GM19023 (cell line): Measurements from ENCODE around the gene LRP11.
"Not testable (repeated sequence)": the region's sequence is repeated elsewhere in the genome, so short reads cannot be mapped to it uniquely, and the experiment has no call there.

ENCODE experiments used
- ATAC-seq: cut with Tn5 transposase; IDR thresholded peaks from one replicate; pipeline ENCODE4 v1.9.1; 2021; ENCODE audit warnings: mild to moderate bottlenecking, moderate library complexity; ENCODE audit not compliant: unreplicated experiment

The LRP11 gene

DNA sequence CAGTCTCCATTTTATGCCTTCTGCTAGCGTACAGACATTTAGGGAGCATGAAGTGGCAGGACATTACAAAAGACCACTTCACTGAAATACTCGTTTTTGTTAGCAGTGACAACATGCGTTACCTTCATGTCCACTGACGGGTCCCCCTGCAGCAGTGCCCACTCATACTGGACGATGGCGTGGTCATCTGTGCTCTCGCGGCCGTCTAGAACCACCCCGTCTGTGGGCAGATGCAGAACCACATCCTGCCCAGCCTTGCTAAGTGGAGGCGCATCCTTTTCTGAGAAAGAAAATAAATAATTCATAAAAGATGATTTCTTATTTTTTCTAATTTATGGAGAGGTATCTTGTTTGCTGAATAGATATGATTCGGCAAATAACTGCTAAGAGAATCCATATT, 11.3 kb downstream of the LRP11 start:
- no peak for ATAC-seq

DNA sequence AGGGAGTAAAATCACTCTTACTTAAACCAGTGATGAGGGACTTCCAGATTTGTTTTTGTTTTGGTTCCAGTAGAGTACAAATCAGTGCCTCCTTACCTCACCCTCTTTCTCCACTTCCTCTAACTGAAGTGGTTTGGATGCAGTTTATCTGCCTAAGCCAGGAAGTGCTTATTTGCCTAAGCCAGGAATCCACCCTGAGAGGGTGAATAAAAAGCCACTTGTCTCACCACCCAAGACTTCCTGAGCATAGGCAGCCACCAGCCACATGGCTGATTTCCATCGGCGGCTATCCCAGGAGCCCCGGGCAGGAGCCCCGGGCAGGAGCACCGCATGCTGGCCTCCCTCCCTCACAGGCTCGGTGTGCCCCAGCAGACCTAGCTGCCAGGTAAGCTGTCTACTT, 12.0 kb downstream of the LRP11 start:
- ATAC-seq: no peak

GRCh38 chr6:149851461-149852110, 12.6 kb downstream of the LRP11 start:
- no peak for ATAC-seq

- not testable (repeated sequence) for ATAC-seq
These were observed 15.8 kb downstream of the LRP11 start for GRCh38 chr6:149848343-149848742.

DNA sequence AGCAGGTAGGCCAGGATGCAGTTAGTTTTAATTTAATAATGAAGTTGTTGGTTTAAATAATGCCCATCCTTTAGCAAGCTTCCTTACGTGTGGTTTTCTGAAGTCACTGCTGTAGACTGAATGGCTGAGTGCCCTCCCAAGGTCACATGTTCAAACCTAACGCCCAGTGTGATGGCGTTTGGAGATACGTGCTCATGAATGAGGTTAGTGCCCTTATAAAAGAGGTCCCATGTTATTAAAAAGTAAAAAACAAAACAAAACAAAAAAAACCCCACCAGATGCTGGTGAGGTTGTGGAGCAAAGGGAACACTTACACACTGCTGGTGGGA, 16.3 kb downstream of the LRP11 start:
- ATAC-seq: no peak

GRCh38 chr6:149846321-149846720, 17.8 kb downstream of the LRP11 start:
- ATAC-seq: no peak

- ATAC-seq: no peak
These were observed 18.6 kb downstream of the LRP11 start for GRCh38 chr6:149845549-149845948.

DNA sequence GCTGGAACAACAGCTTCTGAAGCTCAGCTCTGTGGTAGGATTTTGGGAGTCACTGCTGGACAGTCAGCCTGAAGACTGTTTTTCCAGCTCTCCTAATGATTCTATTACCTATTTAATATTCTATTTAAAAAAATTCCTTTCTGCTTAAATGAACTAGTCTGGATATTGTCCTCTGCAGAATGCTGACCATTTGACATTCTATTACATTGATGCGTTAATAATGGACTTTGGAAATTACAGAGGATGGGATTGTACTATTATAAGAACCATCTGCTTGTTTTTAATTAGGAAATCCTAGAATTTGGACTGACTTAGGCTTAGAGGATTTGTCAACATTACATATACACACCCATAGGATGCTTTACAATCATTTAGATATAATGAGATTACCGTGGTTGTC, 19.7 kb downstream of the LRP11 start:
- ATAC-seq: no peak

DNA sequence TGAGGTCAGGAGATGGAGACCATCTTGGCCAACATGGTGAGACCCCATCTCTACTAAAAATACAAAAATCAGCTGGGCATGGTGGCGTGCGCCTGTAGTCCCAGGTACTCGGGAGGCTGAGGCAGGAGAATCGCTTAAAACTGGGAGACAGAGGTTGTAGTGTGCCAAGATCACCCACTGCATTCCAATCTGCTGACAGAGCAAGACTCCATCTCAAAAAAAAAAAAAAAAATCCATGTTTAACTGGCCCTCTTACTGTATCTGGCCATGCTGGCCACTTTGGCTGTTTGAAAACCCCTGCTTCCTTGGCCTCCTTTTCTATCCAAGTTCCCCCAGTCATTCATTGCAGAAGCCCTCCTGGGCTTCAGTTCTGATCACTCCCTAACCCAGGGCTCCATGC, 20.1 kb downstream of the LRP11 start:
- not testable (repeated sequence) for ATAC-seq

DNA sequence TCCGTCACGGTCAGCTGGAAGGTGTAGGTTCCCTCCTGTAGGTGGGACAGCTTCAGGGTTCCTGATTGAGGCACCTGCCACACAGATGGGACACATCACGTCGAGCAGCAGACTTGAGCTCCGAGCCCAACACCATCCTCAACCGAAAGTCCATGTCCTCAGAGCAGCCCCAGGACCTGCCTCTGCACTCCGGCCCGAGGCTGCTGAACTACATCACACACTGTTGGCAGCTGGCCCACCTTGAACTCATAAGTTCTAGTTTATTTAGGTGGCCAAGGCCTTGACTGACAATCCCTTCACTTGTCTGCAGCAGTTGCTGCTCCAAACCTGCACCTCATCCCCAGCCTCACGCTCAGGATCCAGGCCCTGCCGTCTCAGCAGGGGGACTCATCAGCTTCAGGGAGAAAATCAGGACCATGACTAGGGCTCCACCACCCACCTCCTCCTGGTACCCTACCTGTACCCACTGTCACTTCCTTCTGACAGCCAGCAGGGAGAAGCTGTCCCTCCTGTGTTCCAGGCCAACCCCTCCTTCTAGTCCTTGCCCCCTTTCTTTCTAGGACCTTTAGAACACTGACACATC, 21.0 kb downstream of the LRP11 start:
- ATAC-seq: no peak

DNA sequence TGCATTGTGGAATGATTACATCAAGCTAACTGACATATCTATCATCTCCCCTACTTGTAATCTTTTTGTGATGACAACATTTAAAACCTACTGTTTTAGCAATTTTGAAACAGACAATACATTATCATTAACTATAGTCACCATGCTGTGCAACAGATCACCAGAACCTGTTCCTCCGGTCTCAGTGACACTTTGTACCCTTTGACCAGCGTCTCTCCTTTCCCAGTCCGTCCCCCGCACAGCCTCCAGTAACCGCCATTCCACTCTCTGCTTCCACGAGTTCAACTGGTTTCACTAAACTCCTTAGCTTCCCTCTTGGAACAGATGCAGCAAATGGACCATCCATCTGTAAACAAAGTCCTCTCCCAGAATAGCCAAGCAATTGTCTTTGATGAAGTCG, 21.8 kb downstream of the LRP11 start:
- no peak for ATAC-seq

GRCh38 chr6:149840345-149841075, 23.6 kb downstream of the LRP11 start:
- no peak for ATAC-seq

- ATAC-seq: no peak
These were observed 29.4 kb downstream of the LRP11 start for GRCh38 chr6:149834513-149835481.

GRCh38 chr6:149833651-149834050, 30.5 kb downstream of the LRP11 start:
- ATAC-seq: no peak

GRCh38 chr6:149831308-149831820, 32.8 kb downstream of the LRP11 start:
- no peak for ATAC-seq

DNA sequence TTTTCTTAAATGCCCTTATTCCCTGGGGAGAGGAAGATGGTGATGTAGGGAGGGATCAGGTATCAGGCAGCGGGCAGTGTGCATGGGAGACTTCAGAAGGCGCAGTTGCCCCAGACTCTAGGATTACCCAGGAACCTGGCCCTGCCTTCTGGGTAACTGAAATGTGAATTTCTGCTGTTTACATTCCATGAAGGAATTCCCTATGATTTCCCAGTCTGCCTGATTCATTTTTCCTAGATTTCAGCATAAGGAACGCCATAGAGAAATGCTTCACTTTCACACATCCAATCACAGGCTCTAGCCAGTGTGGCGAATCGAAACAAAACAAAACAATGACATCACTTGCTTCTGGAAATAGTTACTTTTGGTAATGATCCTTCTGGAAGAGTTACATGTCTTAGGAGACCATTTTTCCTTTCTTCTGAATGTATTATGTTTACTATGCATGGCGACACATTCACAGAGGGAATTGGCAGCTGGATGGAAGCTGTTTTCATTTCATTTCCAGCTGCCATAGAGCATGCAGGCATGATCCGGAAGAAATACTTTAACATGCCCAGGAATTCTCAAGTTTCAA, 33.3 kb downstream of the LRP11 start:
- ATAC-seq: no peak

- ATAC-seq: no peak
These were observed 38.9 kb downstream of the LRP11 start for GRCh38 chr6:149825292-149825691.

- no peak for ATAC-seq
These were observed 41.1 kb downstream of the LRP11 start for GRCh38 chr6:149823013-149823412.

DNA sequence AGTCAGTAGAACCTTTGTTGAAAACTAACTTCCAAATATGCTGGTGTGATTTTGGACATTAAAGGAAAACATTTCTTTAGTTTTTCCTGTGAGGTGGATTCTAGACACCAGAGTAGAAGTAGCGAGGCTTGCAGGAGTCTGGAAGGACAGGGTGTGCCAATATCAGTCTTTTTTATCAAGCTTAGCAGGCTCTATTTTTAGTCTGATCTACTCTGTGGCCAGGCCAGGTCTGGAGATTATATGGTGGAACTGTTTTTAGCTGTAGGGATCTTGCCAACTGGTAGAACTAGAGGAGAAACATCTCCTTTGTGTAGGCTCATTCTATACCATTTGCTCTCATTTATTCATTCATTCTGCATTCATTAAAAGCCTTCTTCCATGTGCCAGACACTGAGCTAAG, 42.7 kb downstream of the LRP11 start:
- ATAC-seq: no peak

GRCh38 chr6:149820506-149820905, 43.7 kb downstream of the LRP11 start:
- no peak for ATAC-seq

GRCh38 chr6:149815788-149816187, 48.4 kb downstream of the LRP11 start:
- ATAC-seq: no peak
